ENCODE data around the gene SSRP1.

DNA sequence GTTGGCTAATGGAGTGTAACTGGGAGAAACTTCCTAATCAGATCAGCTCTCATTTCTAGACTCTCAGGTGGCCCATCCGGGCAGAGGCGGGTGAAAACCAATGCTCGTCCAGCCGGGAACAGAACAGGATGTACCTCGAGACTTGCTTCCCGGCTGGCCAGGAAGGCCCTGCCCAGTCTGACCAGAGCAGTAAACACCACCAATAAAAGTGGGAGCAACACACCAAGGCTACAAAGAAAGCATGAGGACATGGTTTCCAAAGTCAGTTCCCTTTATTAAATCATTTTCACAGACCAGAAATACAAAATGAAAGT lies 10.0 kb downstream of the SSRP1 start:
- TF ChIP-seq, protein P1, sequence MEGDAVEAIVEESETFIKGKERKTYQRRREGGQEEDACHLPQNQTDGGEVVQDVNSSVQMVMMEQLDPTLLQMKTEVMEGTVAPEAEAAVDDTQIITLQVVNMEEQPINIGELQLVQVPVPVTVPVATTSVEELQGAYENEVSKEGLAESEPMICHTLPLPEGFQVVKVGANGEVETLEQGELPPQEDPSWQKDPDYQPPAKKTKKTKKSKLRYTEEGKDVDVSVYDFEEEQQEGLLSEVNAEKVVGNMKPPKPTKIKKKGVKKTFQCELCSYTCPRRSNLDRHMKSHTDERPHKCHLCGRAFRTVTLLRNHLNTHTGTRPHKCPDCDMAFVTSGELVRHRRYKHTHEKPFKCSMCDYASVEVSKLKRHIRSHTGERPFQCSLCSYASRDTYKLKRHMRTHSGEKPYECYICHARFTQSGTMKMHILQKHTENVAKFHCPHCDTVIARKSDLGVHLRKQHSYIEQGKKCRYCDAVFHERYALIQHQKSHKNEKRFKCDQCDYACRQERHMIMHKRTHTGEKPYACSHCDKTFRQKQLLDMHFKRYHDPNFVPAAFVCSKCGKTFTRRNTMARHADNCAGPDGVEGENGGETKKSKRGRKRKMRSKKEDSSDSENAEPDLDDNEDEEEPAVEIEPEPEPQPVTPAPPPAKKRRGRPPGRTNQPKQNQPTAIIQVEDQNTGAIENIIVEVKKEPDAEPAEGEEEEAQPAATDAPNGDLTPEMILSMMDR (IDR thresholded peaks at IDR 0.05; ENCODE audit: insufficient read depth, low read depth, low read length) = no peak
- no peak for TF ChIP-seq EZH2 (IDR thresholded peaks at IDR 0.05; ENCODE audit: insufficient read depth, low read length)
